Vagina (tissue), 2 donors: Measurements from ENCODE around the gene RABGAP1L.

Source experiments
- POLR2A ChIP-seq, 2 donors: fragments of 450-650 bp; IDR thresholded peaks; one replicate each; pipeline ENCODE4 v1.6.1; 2017; ENCODE audit warnings: antibody characterized with exemption in 2 of 2, mild to moderate bottlenecking in 2 of 2, moderate library complexity in 2 of 2
- TF ChIP-seq, protein P1 (sequence below), 3 experiments: fragments of 450-650 bp in 2 of 3; fragments of 200-600 bp in 1 of 3; sonication (generic) in 1 of 3; IDR thresholded peaks; one replicate each; pipeline ENCODE4 v1.5.1; 2017 to 2019; ENCODE audit warnings: antibody characterized with exemption in 3 of 3, mild to moderate bottlenecking in 2 of 3, moderate library complexity in 2 of 3

- TF ChIP-seq, protein P1, sequence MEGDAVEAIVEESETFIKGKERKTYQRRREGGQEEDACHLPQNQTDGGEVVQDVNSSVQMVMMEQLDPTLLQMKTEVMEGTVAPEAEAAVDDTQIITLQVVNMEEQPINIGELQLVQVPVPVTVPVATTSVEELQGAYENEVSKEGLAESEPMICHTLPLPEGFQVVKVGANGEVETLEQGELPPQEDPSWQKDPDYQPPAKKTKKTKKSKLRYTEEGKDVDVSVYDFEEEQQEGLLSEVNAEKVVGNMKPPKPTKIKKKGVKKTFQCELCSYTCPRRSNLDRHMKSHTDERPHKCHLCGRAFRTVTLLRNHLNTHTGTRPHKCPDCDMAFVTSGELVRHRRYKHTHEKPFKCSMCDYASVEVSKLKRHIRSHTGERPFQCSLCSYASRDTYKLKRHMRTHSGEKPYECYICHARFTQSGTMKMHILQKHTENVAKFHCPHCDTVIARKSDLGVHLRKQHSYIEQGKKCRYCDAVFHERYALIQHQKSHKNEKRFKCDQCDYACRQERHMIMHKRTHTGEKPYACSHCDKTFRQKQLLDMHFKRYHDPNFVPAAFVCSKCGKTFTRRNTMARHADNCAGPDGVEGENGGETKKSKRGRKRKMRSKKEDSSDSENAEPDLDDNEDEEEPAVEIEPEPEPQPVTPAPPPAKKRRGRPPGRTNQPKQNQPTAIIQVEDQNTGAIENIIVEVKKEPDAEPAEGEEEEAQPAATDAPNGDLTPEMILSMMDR (IDR thresholded peaks at IDR 0.05): no peak
- no peak for TF ChIP-seq POLR2A (IDR thresholded peaks at IDR 0.05)
Observed at GRCh38 chr1:174657893-174658292, 498.6 kb downstream of the RABGAP1L start.
